A549 (cell line): ENCODE data around the gene KLK2. TPM values are rescaled to one million over a fixed set of nuclear protein-coding genes. Genes with fewer than 3 reads are reported as not detected.

Source experiments
- ATAC-seq, 2 experiments: fragments of 200-7000 bp in 1 of 2; fragments of >200 bp in 1 of 2; cut with Nextera tagmentation in 1 of 2; cut with Tn5 transposase in 1 of 2; 3 replicates each; pipeline versions ENCODE4 v1.8.0 to v1.9.1; 2018 to 2020; ENCODE audit warnings: mild to moderate bottlenecking in 1 of 2, moderate library complexity in 1 of 2
- CTCF ChIA-PET: fragments of 300-600 bp; sonication (Branson Sonifier 250); formaldehyde crosslinking; extraction: SDS; loops from one replicate; lab custom pipeline; 2021; ENCODE audit warnings: antibody characterized with exemption, inconsistent platforms; lab: Yijun Ruan, JAX
- POLR2A ChIA-PET: fragments of 350-600 bp; formaldehyde crosslinking; extraction: SDS; loops from one replicate; lab custom pipeline; 2021; ENCODE audit warnings: antibody characterized with exemption, inconsistent platforms; lab: Yijun Ruan, JAX
- DNase-seq, 2 experiments: peaks; one replicate each; pipeline versions ENCODE4 v3.0.0 to v3.0.0-alpha.2; 2011 to 2016; ENCODE audit warnings: low read depth in 1 of 2, low spot score in 1 of 2
- FAIRE-seq: peaks from 2 replicates; lab custom pipeline; 2011; peaks lifted over from hg19 to GRCh38; lab: Jason Lieb, UNC
- H3K27ac ChIP-seq, 2 experiments: fragments of >200 bp; sonication (Bioruptor Twin); formaldehyde crosslinking; 3 replicates each; pipeline ENCODE4 v1.5.1; 2016 to 2017
- H3K4me1 ChIP-seq: fragments of >200 bp; sonication (Bioruptor Twin); formaldehyde crosslinking; 3 replicates; pipeline ENCODE4 v1.6.1; 2016
- H3K4me2 ChIP-seq: fragments of >200 bp; sonication (Bioruptor Twin); formaldehyde crosslinking; 3 replicates; pipeline ENCODE4 v1.6.1; 2016
- H3K4me3 ChIP-seq: fragments of >200 bp; sonication (Bioruptor Twin); formaldehyde crosslinking; 3 replicates; pipeline ENCODE4 v1.5.1; 2016
- H3K9me3 ChIP-seq: fragments of >200 bp; sonication (Bioruptor Twin); formaldehyde crosslinking; 3 replicates; pipeline ENCODE4 v1.6.1; 2016
- CBX2 ChIP-seq: fragments of 200-600 bp; sonication (generic); IDR thresholded peaks from 2 replicates; pipeline ENCODE4 v1.6.1; 2016; ENCODE audit warnings: low read depth, mild to moderate bottlenecking, borderline replicate concordance
- CBX8 ChIP-seq: fragments of 200-600 bp; sonication (generic); IDR thresholded peaks from 2 replicates; pipeline ENCODE4 v1.6.1; 2016
- GATA3 ChIP-seq: IDR thresholded peaks from 2 replicates; pipeline ENCODE4 v1.6.1; 2012; ENCODE audit warnings: borderline replicate concordance
- HOXA7 ChIP-seq: fragments of 250-450 bp; sonication (Bioruptor Pico); IDR thresholded peaks from 2 replicates; pipeline ENCODE4 v1.5.0; 2020; ENCODE audit warnings: mild to moderate bottlenecking, moderate library complexity
- JUN ChIP-seq, 2 experiments: fragments of >200 bp; sonication (Bioruptor Twin); formaldehyde crosslinking; IDR thresholded peaks; 2 replicates in 1 of 2; 3 replicates in 1 of 2; pipeline ENCODE4 v1.6.1; 2016 to 2017
- MAFK ChIP-seq: fragments of 450-650 bp; IDR thresholded peaks from 2 replicates; pipeline ENCODE4 v1.6.1; 2014; ENCODE audit not compliant: partially characterized antibody
- MYC ChIP-seq: IDR thresholded peaks from 2 replicates; pipeline ENCODE4 v1.6.1; 2012; ENCODE audit warnings: mild to moderate bottlenecking, inconsistent platforms, low read length, improper control_type of control experiment, borderline replicate concordance
- NFE2L2 ChIP-seq: fragments of 150-350 bp; conservative IDR thresholded peaks from 2 replicates; pipeline ENCODE4 v1.6.1; 2014; ENCODE audit warnings: low read length
- RARB ChIP-seq: fragments of 250-450 bp; sonication (Bioruptor Pico); IDR thresholded peaks from 2 replicates; pipeline ENCODE4 v1.8.0; 2021; ENCODE audit warnings: mild to moderate bottlenecking, moderate library complexity
- TFCP2L1 ChIP-seq: fragments of 250-450 bp; sonication (Bioruptor Pico); IDR thresholded peaks from 2 replicates; pipeline ENCODE4 v1.5.0; 2021; ENCODE audit warnings: mild to moderate bottlenecking
- TP53 ChIP-seq: fragments of 250-450 bp; sonication (Bioruptor Pico); IDR thresholded peaks from 2 replicates; pipeline ENCODE4 v1.5.0; 2021; ENCODE audit warnings: mild to moderate bottlenecking, moderate library complexity
- ZC3H11A ChIP-seq: fragments of 450-650 bp; IDR thresholded peaks from 2 replicates; pipeline ENCODE4 v1.6.1; 2014; ENCODE audit warnings: antibody characterized with exemption, mild to moderate bottlenecking
- ZSCAN20 ChIP-seq: fragments of 250-450 bp; sonication (Bioruptor Pico); IDR thresholded peaks from 2 replicates; pipeline ENCODE4 v1.8.0; 2022; ENCODE audit warnings: mild to moderate bottlenecking, moderate library complexity
- WGBS: methylation state at CpG from one replicate; pipeline ENCODE4 v1.1.6; 2017; ENCODE audit errors: missing lambda C conversion rate; 5-methylcytosine and 5-hydroxymethylcytosine counted together
- polyA plus RNA-seq, 4 experiments: library from polyadenylated mRNA; depleted of rRNA in 3 of 4; stranded (reverse); fragments of >200 nt; fragmentation: RNase III in 1 of 4; extraction: RNeasy Plus Mini Kit Qiagen cat#74134 plus additional on column Dnase treatment in 1 of 4; gene quantifications; 2 replicates in 3 of 4; 3 replicates in 1 of 4; pipeline ENCODE4 v1.2.3, GENCODE V29; 2011 to 2017
- TF ChIP-seq, protein P1 (sequence below): IDR thresholded peaks from 2 replicates; pipeline ENCODE4 v1.6.1; 2012
- TF ChIP-seq, protein P2 (sequence below): fragments of 250-450 bp; sonication (Bioruptor Pico); IDR thresholded peaks from 2 replicates; pipeline ENCODE4 v1.5.0; 2021; ENCODE audit warnings: mild to moderate bottlenecking, moderate library complexity, borderline replicate concordance
- TF ChIP-seq, protein P3 (sequence below): fragments of >200 bp; sonication (Bioruptor Twin); formaldehyde crosslinking; IDR thresholded peaks from 3 replicates; pipeline ENCODE4 v1.6.1; 2016

KLK2 gene
- polyA plus RNA-seq, 2 of the 4 experiments (the other 2 are of a cell fraction) = 0.21 to 0.49 TPM

DNA sequence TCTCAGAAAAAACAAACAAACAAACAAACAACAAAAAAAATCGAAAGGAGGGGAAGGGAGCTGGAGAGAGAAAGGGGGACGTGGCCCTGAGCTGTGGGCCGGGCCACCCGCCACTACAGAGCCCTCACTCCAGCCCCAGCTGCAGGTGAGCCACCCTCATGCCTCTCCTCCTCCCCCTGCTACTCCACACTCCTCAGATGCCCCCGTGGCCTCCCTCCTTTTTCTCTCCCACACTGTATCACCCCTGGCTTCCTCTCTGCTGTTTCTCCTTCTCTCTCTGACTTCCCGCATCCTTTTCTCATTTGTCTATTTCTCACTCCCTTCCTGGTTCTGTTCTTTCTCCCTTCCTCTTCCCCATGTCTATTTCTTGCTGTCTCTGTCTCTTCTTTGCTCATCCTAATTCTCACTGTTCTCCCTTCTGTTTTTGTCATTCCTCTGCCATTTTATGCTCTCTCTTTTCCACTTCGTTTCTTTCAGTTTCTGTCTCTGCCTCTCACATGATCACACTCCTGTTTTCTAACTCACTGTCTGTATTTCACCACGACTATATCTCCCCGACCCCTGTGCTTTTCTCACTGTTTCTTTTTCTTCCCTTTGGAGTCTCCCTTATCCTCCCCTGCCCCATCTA lies 2.7 kb downstream of the KLK2 start:
- H3K4me3 ChIP-seq = no peak overlapping the region
- TF ChIP-seq, protein P1, sequence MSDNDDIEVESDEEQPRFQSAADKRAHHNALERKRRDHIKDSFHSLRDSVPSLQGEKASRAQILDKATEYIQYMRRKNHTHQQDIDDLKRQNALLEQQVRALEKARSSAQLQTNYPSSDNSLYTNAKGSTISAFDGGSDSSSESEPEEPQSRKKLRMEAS = no peak
- TF ChIP-seq ZC3H11A (no peak), JUN (IDR thresholded peaks at IDR 0.05) (no peak), GATA3 (no peak)
- no peak overlapping the region for H3K27ac ChIP-seq
- no peak overlapping the region for H3K4me2 ChIP-seq
- POLR2A ChIA-PET = no interaction called here
- DNase-seq = no peak
- FAIRE-seq = no peak
- H3K9me3 ChIP-seq = no peaks in the 10 kb centered on the region
- H3K4me1 ChIP-seq = no peaks in the 10 kb centered on the region
- ATAC-seq = peak in 1 of 2 experiments; percentile 25; a peak in 2 of 6 replicates
- CTCF ChIA-PET = interaction anchor here (1.5 kb wide), 1 partner anchor 38 kb away, joined by 3 read pairs; no protein-coding TSS in a partner anchor
- 9% methylated on average over 9 of the region's 9 CpGs for WGBS

DNA sequence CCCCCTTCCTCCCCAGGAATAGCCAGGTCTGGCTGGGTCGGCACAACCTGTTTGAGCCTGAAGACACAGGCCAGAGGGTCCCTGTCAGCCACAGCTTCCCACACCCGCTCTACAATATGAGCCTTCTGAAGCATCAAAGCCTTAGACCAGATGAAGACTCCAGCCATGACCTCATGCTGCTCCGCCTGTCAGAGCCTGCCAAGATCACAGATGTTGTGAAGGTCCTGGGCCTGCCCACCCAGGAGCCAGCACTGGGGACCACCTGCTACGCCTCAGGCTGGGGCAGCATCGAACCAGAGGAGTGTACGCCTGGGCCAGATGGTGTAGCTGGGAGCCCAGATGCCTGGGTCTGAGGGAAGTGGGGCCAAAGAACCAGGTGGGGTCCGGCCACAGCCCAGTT lies 3.2 kb downstream of the KLK2 start:
- ATAC-seq = no peak

DNA sequence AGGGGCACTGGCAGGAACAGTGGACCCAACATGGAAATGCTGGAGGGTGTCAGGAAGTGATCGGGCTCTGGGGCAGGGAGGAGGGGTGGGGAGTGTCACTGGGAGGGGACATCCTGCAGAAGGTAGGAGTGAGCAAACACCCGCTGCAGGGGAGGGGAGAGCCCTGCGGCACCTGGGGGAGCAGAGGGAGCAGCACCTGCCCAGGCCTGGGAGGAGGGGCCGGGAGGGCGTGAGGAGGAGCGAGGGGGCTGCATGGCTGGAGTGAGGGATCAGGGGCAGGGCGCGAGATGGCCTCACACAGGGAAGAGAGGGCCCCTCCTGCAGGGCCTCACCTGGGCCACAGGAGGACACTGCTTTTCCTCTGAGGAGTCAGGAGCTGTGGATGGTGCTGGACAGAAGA lies 4.1 kb downstream of the KLK2 start:
- no peak for FAIRE-seq
- Histone ChIP-seq H3K4me3 (no peak overlapping the region), H3K4me2 (no peak overlapping the region), H3K27ac (no peak overlapping the region), H3K9me3 (no peaks in the 10 kb centered on the region), H3K4me1 (no peaks in the 10 kb centered on the region)
- DNase-seq = no peak
- TF ChIP-seq TP53 (CRISPR knock-in tag) = no peak
- TF ChIP-seq, protein P2, sequence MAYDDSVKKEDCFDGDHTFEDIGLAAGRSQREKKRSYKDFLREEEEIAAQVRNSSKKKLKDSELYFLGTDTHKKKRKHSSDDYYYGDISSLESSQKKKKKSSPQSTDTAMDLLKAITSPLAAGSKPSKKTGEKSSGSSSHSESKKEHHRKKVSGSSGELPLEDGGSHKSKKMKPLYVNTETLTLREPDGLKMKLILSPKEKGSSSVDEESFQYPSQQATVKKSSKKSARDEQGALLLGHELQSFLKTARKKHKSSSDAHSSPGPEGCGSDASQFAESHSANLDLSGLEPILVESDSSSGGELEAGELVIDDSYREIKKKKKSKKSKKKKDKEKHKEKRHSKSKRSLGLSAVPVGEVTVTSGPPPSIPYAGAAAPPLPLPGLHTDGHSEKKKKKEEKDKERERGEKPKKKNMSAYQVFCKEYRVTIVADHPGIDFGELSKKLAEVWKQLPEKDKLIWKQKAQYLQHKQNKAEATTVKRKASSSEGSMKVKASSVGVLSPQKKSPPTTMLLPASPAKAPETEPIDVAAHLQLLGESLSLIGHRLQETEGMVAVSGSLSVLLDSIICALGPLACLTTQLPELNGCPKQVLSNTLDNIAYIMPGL (CRISPR knock-in tag) = no peak
- no peak for TF ChIP-seq HOXA7 (CRISPR knock-in tag)
- no peak for TF ChIP-seq CBX8
- TF ChIP-seq MAFK = no peak
- TF ChIP-seq ZSCAN20 (CRISPR knock-in tag) = no peak
- no peak for TF ChIP-seq NFE2L2
- TF ChIP-seq, protein P3, sequence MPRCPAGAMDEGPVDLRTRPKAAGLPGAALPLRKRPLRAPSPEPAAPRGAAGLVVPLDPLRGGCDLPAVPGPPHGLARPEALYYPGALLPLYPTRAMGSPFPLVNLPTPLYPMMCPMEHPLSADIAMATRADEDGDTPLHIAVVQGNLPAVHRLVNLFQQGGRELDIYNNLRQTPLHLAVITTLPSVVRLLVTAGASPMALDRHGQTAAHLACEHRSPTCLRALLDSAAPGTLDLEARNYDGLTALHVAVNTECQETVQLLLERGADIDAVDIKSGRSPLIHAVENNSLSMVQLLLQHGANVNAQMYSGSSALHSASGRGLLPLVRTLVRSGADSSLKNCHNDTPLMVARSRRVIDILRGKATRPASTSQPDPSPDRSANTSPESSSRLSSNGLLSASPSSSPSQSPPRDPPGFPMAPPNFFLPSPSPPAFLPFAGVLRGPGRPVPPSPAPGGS = no peak
- TF ChIP-seq CBX2 = no peak
- TF ChIP-seq MYC = no peak
- ChIA-PET CTCF (no interaction called here), POLR2A (no interaction called here)
- WGBS = 39% methylated on average over 8 of the region's 8 CpGs
- ATAC-seq = no peak

More for the DNA sequence above, 3.2 kb downstream of the KLK2 start:
- FAIRE-seq (no peak), DNase-seq (no peak)
- no peak overlapping the region for H3K27ac ChIP-seq
- CTCF ChIA-PET = no interaction called here
- H3K4me1 ChIP-seq = no peaks in the 10 kb centered on the region
- no peak overlapping the region for H3K4me2 ChIP-seq
- TF ChIP-seq RARB (CRISPR knock-in tag) (no peak), TFCP2L1 (CRISPR knock-in tag) (no peak)
- TF ChIP-seq, protein P3 = no peak
- TF ChIP-seq, protein P1 = no peak
- TF ChIP-seq, all 56 proteins: peak for 0
- 31% methylated on average over 6 of the region's 7 CpGs for WGBS
- no peak overlapping the region for H3K4me3 ChIP-seq
- POLR2A ChIA-PET = no interaction called here
- H3K9me3 ChIP-seq = no peaks in the 10 kb centered on the region
